HUES64 (cell line): Measurements from ENCODE around the gene GOLGA7B.

Experiments used
- H3K27ac ChIP-seq: 2 replicates; pipeline ENCODE4 v1.7.0; 2013; ENCODE audit warnings: low read depth, low read length, inconsistent platforms
- H3K27me3 ChIP-seq: 2 replicates; pipeline ENCODE4 v1.6.1; 2013; ENCODE audit warnings: mild to moderate bottlenecking, low read length; ENCODE audit not compliant: insufficient read depth
- H3K36me3 ChIP-seq: 2 replicates; pipeline ENCODE4 v1.6.1; 2013; ENCODE audit warnings: mild to moderate bottlenecking, low read length; ENCODE audit not compliant: insufficient read depth
- H3K4me1 ChIP-seq: 2 replicates; pipeline ENCODE4 v1.6.1; 2013; ENCODE audit warnings: mild to moderate bottlenecking, low read length, moderate library complexity; ENCODE audit not compliant: insufficient read depth
- H3K4me3 ChIP-seq: 2 replicates; pipeline ENCODE4 v1.5.1; 2013; ENCODE audit warnings: mild to moderate bottlenecking, low read length, moderate library complexity
- H3K9ac ChIP-seq: 2 replicates; pipeline ENCODE4 v1.6.1; 2013; ENCODE audit warnings: mild to moderate bottlenecking, low read depth, low read length
- H3K9me3 ChIP-seq: 2 replicates; pipeline ENCODE4 v1.6.1; 2013; ENCODE audit warnings: low read depth, low read length; ENCODE audit not compliant: insufficient read depth
- WGBS: fragments of 150-250, 120-280 bp; methylation state at CpG from one replicate; pipeline ENCODE4 v1.1.7; 2013; ENCODE audit warnings: missing lambda C conversion rate; 5-methylcytosine and 5-hydroxymethylcytosine counted together

Gene GOLGA7B

DNA sequence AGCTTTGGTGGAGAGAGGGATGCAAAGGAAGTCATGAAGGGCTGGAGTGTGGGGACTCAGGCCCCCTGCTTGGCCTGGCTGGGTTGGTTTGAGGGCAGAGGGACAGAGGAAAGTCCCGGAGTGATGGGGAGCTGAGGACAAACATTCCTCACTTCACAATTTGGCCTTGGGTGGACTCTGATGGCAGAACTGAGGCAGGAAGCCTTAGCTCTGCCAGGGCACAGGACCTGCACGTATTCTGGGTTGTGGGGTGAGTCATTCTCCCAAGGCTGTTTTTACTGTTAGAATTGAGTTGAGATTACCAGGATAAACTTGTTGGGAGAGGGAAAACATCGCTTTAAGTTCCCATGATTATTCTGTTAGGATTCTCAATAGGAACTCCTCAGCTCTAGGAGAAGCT, 2.6 kb downstream of the GOLGA7B start:
- Histone ChIP-seq H3K4me1 (peaks cover 3% of the 10 kb centered on the region; the same call in 1 of the 2 replicates), H3K9me3 (no peaks in the 10 kb centered on the region), H3K27ac (no peak overlapping the region), H3K36me3 (no peaks in the 10 kb centered on the region), H3K27me3 (peaks cover 46% of the 10 kb centered on the region), H3K4me3 (no peak overlapping the region), H3K9ac (no peak overlapping the region)
- 65% methylated on average over 3 of the region's 3 CpGs for WGBS

DNA sequence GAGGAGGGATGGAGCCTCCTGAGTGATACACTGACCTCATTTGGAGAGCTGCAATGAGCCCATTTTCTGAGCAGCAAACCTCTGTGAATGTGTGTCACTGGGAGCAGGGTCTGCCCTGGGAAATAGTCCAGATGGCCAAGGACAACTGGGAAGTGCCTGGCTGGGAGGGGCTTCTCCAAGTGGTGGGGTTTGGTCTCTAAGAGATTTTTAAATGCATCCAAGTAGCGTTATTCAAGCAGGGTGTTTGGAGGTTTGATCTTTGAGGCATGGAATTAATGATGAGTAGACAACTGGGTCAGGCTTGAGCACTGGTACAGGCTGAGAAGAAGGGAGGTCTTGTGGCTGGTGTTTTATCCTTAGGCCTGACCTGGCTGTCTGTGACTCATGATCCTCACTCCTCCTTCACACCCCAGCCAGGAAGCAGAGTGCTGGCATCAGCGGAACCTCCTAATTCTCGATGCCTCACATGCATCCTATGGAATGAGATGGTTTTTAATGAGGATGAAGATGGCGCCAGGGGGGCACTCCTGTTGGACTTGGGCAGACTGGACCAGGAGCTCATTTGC, 3.3 kb downstream of the GOLGA7B start:
- 91% methylated on average over 4 of the region's 4 CpGs for WGBS
- Histone ChIP-seq H3K9ac (no peak overlapping the region), H3K4me3 (no peak overlapping the region), H3K9me3 (no peaks in the 10 kb centered on the region), H3K27ac (no peak overlapping the region), H3K36me3 (no peaks in the 10 kb centered on the region), H3K27me3 (peaks cover 44% of the 10 kb centered on the region), H3K4me1 (peaks cover 3% of the 10 kb centered on the region; the same call in 1 of the 2 replicates)

- Histone ChIP-seq H3K4me1 (no peaks in the 10 kb centered on the region), H3K27me3 (peaks cover 30% of the 10 kb centered on the region), H3K4me3 (no peak overlapping the region), H3K36me3 (no peaks in the 10 kb centered on the region), H3K27ac (no peak overlapping the region), H3K9me3 (no peaks in the 10 kb centered on the region), H3K9ac (no peak overlapping the region)
- 85% methylated on average over 2 of the region's 3 CpGs for WGBS
Observed at GRCh38 chr10:97854743-97855142, 5.1 kb downstream of the GOLGA7B start.

DNA sequence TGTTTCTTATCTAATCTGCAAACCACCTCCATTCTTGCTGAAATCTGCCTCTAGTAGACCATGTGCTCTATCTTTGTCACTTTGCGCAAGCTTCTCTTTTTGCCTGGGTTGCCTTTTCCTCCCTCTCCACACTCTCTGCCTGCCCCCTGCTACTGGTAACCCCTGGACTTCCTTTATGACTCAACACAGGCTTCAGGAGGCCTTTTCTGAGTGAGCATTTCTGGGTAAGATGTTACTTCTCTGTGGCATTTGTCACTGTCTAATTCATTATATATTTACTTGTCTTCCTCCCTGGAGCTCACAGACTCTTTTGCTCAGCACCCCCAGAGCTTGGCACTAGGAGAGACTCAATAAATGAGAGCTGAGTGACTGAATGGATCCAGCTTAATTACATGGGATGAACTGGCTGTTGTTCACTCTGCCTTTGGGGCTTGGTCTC, 8.4 kb downstream of the GOLGA7B start:
- peaks cover 19% of the 10 kb centered on the region for H3K4me1 ChIP-seq
- H3K4me3 ChIP-seq: no peak overlapping the region
- no peaks in the 10 kb centered on the region for H3K9me3 ChIP-seq
- H3K27ac ChIP-seq: no peak overlapping the region
- peaks cover 8% of the 10 kb centered on the region; the same call in 1 of the 2 replicates for H3K27me3 ChIP-seq
- no peak overlapping the region for H3K9ac ChIP-seq
- WGBS: 92% methylated on average over 1 of the region's 1 CpG
- no peaks in the 10 kb centered on the region for H3K36me3 ChIP-seq

- Histone ChIP-seq H3K4me1 (peaks cover 19% of the 10 kb centered on the region), H3K36me3 (no peaks in the 10 kb centered on the region), H3K9ac (no peak overlapping the region), H3K27ac (no peak overlapping the region), H3K27me3 (no peaks in the 10 kb centered on the region), H3K4me3 (no peak overlapping the region), H3K9me3 (no peaks in the 10 kb centered on the region)
- WGBS: 74% methylated on average over 3 of the region's 3 CpGs
Observed at GRCh38 chr10:97861097-97861750, 11.6 kb downstream of the GOLGA7B start.

DNA sequence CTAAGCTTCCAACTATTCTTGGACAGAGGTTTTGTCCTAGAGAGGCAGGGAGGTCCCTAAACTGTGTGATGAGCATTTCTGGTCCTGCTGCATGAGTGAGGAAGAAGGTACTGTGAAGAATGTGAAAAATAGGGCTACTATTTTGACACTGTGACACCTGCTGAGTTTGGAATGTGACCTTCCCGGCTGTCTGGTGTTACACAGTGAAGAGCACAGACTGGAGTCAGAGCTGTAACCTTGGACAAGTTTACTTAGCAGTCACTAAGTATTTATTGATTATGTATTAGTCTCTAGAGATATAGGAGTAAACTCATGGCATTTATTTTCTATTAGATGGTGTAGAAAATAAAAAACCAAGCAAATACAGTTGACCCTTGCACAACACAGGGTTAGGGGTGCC, 12.3 kb downstream of the GOLGA7B start:
- Histone ChIP-seq H3K27ac (no peak overlapping the region), H3K27me3 (no peaks in the 10 kb centered on the region), H3K4me3 (no peak overlapping the region), H3K4me1 (peaks cover 19% of the 10 kb centered on the region), H3K9me3 (no peaks in the 10 kb centered on the region), H3K9ac (no peak overlapping the region), H3K36me3 (no peaks in the 10 kb centered on the region)
- 7% methylated on average over 1 of the region's 1 CpG for WGBS

DNA sequence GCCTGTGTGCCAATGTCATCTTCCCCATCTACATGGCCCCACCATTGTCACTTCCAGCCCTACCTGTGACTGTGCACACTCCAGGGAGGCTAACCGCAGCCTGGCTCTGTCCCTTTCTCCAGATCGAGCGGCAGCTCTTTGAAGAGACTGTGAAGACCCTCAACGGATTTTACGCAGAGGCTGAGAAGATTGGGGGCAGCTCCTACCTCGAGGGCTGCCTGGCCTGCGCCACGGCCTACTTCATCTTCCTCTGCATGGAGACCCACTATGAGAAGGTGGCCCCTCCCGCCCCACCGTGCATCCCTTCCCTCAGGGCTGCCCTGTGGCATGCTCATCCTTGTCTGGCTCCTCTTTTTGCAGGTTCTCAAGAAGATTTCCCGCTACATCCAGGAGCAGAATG, 14.2 kb downstream of the GOLGA7B start:
- Histone ChIP-seq H3K36me3 (no peaks in the 10 kb centered on the region), H3K4me1 (peaks cover 23% of the 10 kb centered on the region), H3K27me3 (no peaks in the 10 kb centered on the region), H3K9ac (no peak overlapping the region), H3K27ac (no peak overlapping the region), H3K9me3 (no peaks in the 10 kb centered on the region), H3K4me3 (no peak overlapping the region)
- 92% methylated on average over 11 of the region's 11 CpGs for WGBS

GRCh38 chr10:97865488-97865887, 15.8 kb downstream of the GOLGA7B start:
- Histone ChIP-seq H3K27me3 (no peaks in the 10 kb centered on the region), H3K27ac (no peak overlapping the region), H3K9ac (no peak overlapping the region), H3K36me3 (no peaks in the 10 kb centered on the region), H3K4me3 (no peak overlapping the region), H3K9me3 (no peaks in the 10 kb centered on the region), H3K4me1 (peaks cover 23% of the 10 kb centered on the region)
- WGBS: 76% methylated on average over 18 of the region's 18 CpGs

DNA sequence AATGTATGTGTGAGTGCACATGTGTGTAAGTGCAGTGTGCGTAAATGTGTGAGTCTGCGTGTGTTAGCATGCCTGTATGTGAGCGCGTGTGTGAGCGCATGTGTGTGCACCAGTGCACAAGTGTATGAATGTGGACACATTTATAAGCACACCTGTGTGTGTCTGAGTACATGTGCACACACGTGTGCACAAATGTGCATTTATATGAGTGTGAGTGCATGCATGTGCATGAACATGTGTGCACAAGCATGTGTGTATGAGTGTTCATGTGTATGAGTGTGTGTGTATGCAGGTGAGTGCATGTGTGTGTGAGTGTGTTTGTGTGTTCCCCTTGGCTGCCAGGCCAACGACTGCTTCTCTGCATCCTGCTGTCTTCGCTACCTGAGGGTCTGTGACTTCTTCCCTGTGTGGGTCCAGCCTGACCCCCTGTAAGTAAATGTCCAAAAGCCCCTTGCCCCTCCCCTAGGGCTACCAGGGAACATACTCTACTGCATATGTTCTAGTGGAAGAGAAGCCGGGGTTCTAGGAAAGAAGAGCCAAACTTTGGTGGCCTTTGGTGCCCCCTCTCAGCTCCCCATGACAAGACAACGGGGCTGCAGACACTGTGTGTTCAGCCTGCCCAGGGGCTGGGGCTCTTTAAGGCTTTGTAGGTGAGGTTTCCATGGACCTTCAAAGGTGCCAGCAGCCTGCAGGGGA, 17.0 kb downstream of the GOLGA7B start:
- WGBS: 94% methylated on average over 10 of the region's 10 CpGs
- no peaks in the 10 kb centered on the region for H3K27me3 ChIP-seq
- H3K36me3 ChIP-seq: no peaks in the 10 kb centered on the region
- H3K4me1 ChIP-seq: peaks cover 16% of the 10 kb centered on the region
- H3K9ac ChIP-seq: no peak overlapping the region
- no peaks in the 10 kb centered on the region for H3K9me3 ChIP-seq
- no peak overlapping the region for H3K4me3 ChIP-seq
- H3K27ac ChIP-seq: no peak overlapping the region

GRCh38 chr10:97867220-97867800, 17.7 kb downstream of the GOLGA7B start:
- 91% methylated on average over 10 of the region's 10 CpGs for WGBS
- no peaks in the 10 kb centered on the region for H3K36me3 ChIP-seq

DNA sequence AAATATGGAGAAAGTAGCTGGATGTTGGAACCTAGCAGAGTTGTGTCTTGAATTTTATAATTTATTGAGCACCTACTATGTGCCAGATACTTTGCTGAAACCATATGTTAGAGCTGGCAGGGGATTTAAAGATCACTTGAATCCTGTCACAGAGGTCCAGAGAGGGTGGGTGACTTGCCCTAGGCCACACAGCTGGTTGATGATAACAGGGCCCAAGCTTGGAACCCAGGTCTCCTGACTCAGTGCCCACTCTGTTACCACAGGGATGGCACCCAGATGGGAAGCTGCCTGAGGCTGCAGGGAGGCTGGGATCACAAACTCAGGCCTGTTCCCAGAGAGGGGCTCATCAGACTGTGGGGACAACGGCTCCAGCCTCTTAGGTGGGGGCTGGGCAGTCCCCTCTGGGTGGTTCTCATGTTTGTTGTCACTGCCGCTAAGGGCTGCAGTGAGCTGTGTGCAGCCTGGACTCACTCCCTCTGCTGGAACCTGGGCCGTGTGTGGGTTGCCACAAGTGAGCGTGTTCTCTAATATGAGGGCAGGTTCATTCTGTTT, 18.6 kb downstream of the GOLGA7B start:
- Histone ChIP-seq H3K9me3 (no peaks in the 10 kb centered on the region), H3K9ac (no peak overlapping the region), H3K4me1 (peaks cover 8% of the 10 kb centered on the region), H3K4me3 (no peak overlapping the region), H3K27me3 (no peaks in the 10 kb centered on the region), H3K36me3 (no peaks in the 10 kb centered on the region), H3K27ac (no peak overlapping the region)
- 92% methylated on average over 4 of the region's 4 CpGs for WGBS

More at GRCh38 chr10:97867220-97867800, 17.7 kb downstream of the GOLGA7B start:
- Histone ChIP-seq H3K4me1 (peaks cover 11% of the 10 kb centered on the region), H3K4me3 (no peak overlapping the region), H3K27me3 (no peaks in the 10 kb centered on the region), H3K27ac (no peak overlapping the region), H3K9ac (no peak overlapping the region), H3K9me3 (no peaks in the 10 kb centered on the region)
